Psoas muscle (tissue), 8 donors: Measurements from ENCODE around the gene IDH2. TPM values are rescaled to one million over a fixed set of nuclear protein-coding genes. Genes with fewer than 3 reads are reported as not detected.

ENCODE experiments used
- ATAC-seq, 4 donors: fragments of 200-7000 bp; cut with Tn5 transposase; one replicate each; pipeline ENCODE4 v1.9.1; 2020; ENCODE audit warnings: moderate library complexity in 3 of 4, mild to moderate bottlenecking in 2 of 4
- DNase-seq, 2 donors: peaks; one replicate each; pipeline ENCODE4 v3.0.0-alpha.2; 2020
- H3K27ac ChIP-seq: fragments of 200-600 bp; one replicate; pipeline ENCODE4 v1.8.0; 2022
- H3K27me3 ChIP-seq, 3 donors: fragments of 200-600 bp in 1 of 3; one replicate each; pipeline versions ENCODE4 v1.6.1 to v1.8.0; 2013 to 2022; ENCODE audit warnings: low read length in 2 of 3, mild to moderate bottlenecking in 2 of 3, moderate library complexity in 1 of 3; ENCODE audit not compliant: insufficient read depth in 3 of 3
- H3K36me3 ChIP-seq, 2 donors: fragments of 200-600 bp in 1 of 2; one replicate each; pipeline versions ENCODE4 v1.6.1 to v1.8.0; 2013 to 2022; ENCODE audit warnings: low read depth in 1 of 2, mild to moderate bottlenecking in 1 of 2, moderate library complexity in 1 of 2; ENCODE audit not compliant: insufficient read depth in 1 of 2
- H3K4me1 ChIP-seq: fragments of 200-600 bp; one replicate; pipeline ENCODE4 v1.8.0; 2022
- H3K4me3 ChIP-seq: fragments of 200-600 bp; one replicate; pipeline ENCODE4 v1.8.0; 2022; ENCODE audit warnings: mild to moderate bottlenecking
- H3K9me3 ChIP-seq: fragments of 200-600 bp; one replicate; pipeline ENCODE4 v1.8.0; 2022
- CTCF ChIP-seq: fragments of 200-600 bp; IDR thresholded peaks from one replicate; pipeline ENCODE4 v1.8.0; 2022; ENCODE audit warnings: antibody characterized with exemption
- WGBS, 3 donors: extraction: QIAGEN DNeasy Blood & Tissue Kit; methylation state at CpG; one replicate each; pipeline versions ENCODE4 v1.1.6 to v1.1.7; 2013; 5-methylcytosine and 5-hydroxymethylcytosine counted together
- intact Hi-C, 2 donors: fragments of 100-400 bp; cut with DNase I; formaldehyde crosslinking; loops; one replicate each; pipeline versions ENCODE4 v1.11.0 to v1.14.2; 2022
- polyA plus RNA-seq, 3 donors: library from polyadenylated mRNA; stranded (reverse); fragments of 200-250 nt; gene quantifications; one replicate each; pipeline ENCODE4 v1.2.3, GENCODE V29; 2013
- total RNA-seq, 4 donors: library from RNA; stranded (reverse); fragmentation: NEBNext Ultra II Directional in 2 of 4; extraction: Animal tissue kit (Norgen Biotek cat#: 25700) in 2 of 4; gene quantifications; one replicate each; pipeline versions ENCODE4 v1.2.1 to v1.2.4, GENCODE V29; 2021 to 2023
- donor health status: healthy with polysubstance abuse.
- donor health status: DM: no; HTN: no; CAD: no; lungs with moderate emphysema.
- donor health status: Bipolar disorder and iron deficiency.
- donor health status: healthy.
- donor health status: DM: yes; HTN: yes; CAD: no.
- donor health status: DM: no; HTN: no; CAD: no.
- donor health status: DM: no; HTN: no; CAD: no.
- donor health status: DM: yes; HTN: yes; CAD: no.

The IDH2 gene
- total and polyA plus RNA-seq, 7 donors: 365 to 926 (median 695) TPM

DNA sequence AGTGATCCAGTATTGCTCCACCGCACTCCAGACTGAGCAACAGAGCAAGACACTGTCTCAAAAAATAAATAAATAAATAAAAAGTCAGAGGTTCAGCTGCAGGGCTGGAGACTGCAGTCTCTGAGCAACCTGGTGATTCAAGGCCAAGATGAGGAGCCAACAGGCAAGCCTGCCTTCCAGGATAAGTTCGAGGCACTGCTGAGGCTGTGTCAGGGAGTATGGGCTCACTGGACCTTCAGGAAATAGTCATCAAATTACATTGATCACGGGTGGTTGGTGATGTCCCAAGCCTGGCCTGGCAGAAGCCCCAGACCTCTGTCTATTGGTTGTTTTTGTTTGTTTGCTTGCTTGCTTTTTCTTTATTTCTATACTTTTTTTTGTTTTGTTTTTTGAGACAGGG is 41.5 kb downstream of the IDH2 start:
- Histone ChIP-seq H3K9me3 (no peaks in the 10 kb centered on the region), H3K4me1 (peaks cover 50% of the 10 kb centered on the region), H3K36me3 (no peaks in the 10 kb centered on the region), H3K27ac (no peak overlapping the region), H3K4me3 (no peak overlapping the region), H3K27me3 (no peaks in the 10 kb centered on the region)
- DNase-seq (no peak), ATAC-seq (peak in 3 of 4 donors; percentile 28 to 56 (median 39))
- 50 to 78% (median 53%) methylated on average over 3 of the region's 3 CpGs for WGBS, 3 donors
- intact Hi-C loops: no loop called here
- no peak for TF ChIP-seq CTCF

DNA sequence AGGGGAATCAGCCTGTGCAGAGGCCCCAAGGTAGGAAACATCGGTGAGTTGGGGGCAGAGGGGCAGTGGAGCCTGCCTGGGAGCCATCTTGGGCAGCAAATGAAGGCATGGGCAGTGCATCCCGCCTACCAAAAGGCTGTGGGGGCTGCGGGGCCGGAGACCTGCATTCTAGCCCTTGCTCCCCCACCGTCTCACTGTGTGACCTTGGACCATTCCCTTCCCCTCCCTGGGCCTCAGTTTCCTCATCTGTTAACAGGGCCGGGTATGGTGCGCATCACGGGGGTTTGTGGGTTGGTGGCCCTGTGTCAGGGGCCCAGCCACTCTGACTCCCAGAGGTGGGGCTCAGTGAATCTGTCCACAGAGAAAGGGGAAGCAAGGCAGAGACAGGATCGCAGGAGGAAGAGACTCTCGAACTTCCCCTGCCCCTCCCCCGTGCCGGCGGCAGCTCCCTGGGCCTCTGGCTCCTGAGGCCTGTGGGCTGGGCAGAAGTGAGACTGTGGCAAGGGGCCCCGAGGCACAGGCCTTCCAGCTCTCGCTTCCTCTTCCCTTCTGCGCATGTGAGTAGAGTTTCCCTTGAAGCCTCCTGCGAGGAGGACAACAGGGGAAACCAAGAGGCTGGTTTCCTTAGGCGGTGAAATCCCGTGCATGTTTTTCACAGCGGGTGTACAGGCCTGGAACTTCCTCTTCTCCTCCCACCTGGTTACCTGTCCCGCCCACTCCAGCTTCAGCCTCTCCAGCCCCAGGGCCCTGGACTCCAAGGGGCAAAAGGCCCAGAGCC is 42.9 kb downstream of the IDH2 start:
- peaks cover 38% of the 10 kb centered on the region for H3K4me1 ChIP-seq
- H3K4me3 ChIP-seq: no peak overlapping the region
- H3K27me3 ChIP-seq: no peaks in the 10 kb centered on the region
- H3K9me3 ChIP-seq: no peaks in the 10 kb centered on the region
- WGBS, 3 donors: 68 to 79% (median 71%) methylated on average over 20 to 21 of the region's 21 CpGs
- intact Hi-C loops: no loop called here
- no peak for TF ChIP-seq CTCF
- DNase-seq (peak; percentile 71 to 85), ATAC-seq (peak in 1 of 4 donors; percentile 23)
- no peaks in the 10 kb centered on the region for H3K36me3 ChIP-seq
- no peak overlapping the region for H3K27ac ChIP-seq

- no peak for DNase-seq
- Histone ChIP-seq H3K9me3 (no peaks in the 10 kb centered on the region), H3K4me1 (peaks cover 32% of the 10 kb centered on the region), H3K27ac (no peak overlapping the region), H3K4me3 (no peak overlapping the region), H3K36me3 (no peaks in the 10 kb centered on the region), H3K27me3 (no peaks in the 10 kb centered on the region)
- TF ChIP-seq CTCF: no peak
- no peak for ATAC-seq
- WGBS, 3 donors: 91 to 92% (median 92%) methylated on average over 5 of the region's 5 CpGs
- intact Hi-C loops: no loop called here
Measured at GRCh38 chr15:90058775-90059174, 43.5 kb downstream of the IDH2 start.

- Histone ChIP-seq H3K9me3 (no peaks in the 10 kb centered on the region), H3K27ac (no peak overlapping the region), H3K4me1 (peaks cover 28% of the 10 kb centered on the region), H3K36me3 (no peaks in the 10 kb centered on the region), H3K4me3 (no peak overlapping the region), H3K27me3 (no peaks in the 10 kb centered on the region)
- WGBS, 3 donors: 85 to 95% (median 91%) methylated on average over 3 to 4 of the region's 4 CpGs
- no peak for TF ChIP-seq CTCF
- intact Hi-C loops: no loop called here
- DNase-seq (no peak), ATAC-seq (no peak)
Measured at GRCh38 chr15:90058308-90058707, 44.0 kb downstream of the IDH2 start.

- 89 to 96% (median 92%) methylated on average over 7 of the region's 7 CpGs for WGBS, 3 donors
- peaks cover 10% of the 10 kb centered on the region for H3K4me1 ChIP-seq
- no peak overlapping the region for H3K27ac ChIP-seq
- intact Hi-C loops: no loop called here
- H3K4me3 ChIP-seq: no peak overlapping the region
- ATAC-seq (no peak), DNase-seq (no peak)
- no peak for TF ChIP-seq CTCF
- no peaks in the 10 kb centered on the region for H3K27me3 ChIP-seq
- no peaks in the 10 kb centered on the region for H3K36me3 ChIP-seq
- no peaks in the 10 kb centered on the region for H3K9me3 ChIP-seq
Measured at GRCh38 chr15:90056529-90056928, 45.7 kb downstream of the IDH2 start.
